CD4-positive, alpha-beta T cell treated with Interferon gamma for 1 hour (primary cell): Measurements from ENCODE around the gene AZGP1.
"Not testable (repeated sequence)": the region's sequence is repeated elsewhere in the genome, so short reads cannot be mapped to it uniquely, and the experiment has no call there.

Source experiments
- DNase-seq: peaks from one replicate; pipeline ENCODE4 v3.0.0-alpha.2; 2020

AZGP1 gene

DNA sequence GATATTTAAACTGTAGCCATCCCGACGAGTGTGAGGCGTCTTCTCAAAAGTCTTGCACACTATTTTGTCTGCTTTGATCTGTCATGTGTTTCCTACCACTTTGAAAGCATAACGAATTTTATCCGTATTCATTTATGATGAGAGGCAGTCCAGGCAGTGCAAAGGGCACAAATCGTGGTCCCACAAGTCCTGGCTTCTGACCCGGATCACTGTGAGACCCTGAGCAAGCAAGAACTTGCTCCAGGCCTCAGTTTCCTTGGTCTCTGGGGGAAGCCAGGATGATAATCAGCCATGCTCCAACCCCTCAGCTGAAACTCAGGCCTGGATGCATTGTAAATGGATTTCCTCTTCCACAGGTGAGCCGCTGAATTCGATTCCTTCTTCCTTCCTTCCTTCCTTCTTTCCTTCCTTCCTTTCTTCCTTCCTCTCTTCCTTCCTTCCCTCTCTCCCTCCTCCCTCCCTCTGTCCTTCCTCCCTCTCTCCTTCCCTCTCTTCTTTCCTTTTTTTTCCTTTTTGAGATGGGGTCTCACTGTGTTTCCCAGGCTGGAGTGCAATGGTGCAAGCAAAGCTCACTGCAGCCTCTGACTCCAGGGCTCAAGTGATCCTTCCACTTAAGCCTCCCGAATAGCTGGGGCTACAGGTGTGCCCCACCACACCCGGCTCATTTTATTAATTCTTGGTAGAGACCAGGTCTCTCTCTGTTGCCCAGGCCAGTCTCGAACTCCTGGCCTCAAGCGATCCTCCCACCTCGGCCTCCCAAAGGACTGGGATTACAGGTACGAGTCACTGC, 21.1 kb upstream of the AZGP1 start:
- DNase-seq, result no peak

DNA sequence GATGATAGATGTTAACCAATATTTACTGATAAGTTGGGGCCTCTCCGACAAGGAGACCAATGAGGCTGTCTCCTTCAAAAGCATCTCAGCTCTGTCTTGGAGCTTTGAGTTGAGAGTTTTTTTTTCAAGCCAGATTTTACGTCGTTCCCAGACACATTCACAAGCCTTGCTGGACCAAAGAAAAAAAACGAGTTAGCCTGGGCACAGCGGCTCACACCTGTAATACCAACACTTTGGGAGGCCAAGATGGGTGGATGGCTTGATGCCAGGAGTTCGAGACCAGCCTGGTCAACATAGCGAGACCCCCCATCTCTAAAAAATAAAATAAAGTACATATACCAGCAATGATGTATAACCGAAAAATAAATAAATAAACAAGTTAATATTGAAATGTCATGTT, 19.0 kb upstream of the AZGP1 start:
- no peak for DNase-seq

DNA sequence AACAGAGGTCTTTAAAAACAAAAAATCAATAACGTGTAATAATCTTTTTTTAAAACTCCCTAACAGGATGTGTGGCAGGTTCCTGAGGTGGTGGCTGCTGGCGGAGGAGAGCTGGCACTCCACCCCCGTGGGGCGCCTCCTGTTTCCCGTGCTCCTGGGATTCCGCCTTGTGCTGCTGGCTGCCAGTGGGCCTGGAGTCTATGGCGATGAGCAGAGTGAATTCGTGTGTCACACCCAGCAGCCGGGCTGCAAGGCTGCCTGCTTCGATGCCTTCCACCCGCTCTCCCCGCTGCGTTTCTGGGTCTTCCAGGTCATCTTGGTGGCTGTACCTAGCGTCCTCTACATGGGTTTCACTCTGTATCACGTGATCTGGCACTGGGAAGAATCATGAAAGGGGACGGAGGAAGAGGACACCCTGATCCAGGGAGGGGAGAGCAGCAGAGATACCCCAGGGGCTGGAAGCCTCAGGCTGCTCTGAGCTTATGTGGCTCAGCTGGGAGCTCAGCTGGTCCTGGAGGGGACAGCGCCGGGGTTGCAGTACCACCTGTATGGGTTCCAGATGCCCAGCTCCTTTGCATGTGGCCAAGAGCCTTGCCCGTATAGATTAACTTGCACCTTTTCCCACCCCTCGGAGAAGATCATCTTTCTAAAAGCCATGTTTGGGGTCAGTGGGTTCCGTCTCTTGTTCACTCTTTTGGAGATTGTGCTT, 16.7 kb upstream of the AZGP1 start:
- DNase-seq, result no peak

DNA sequence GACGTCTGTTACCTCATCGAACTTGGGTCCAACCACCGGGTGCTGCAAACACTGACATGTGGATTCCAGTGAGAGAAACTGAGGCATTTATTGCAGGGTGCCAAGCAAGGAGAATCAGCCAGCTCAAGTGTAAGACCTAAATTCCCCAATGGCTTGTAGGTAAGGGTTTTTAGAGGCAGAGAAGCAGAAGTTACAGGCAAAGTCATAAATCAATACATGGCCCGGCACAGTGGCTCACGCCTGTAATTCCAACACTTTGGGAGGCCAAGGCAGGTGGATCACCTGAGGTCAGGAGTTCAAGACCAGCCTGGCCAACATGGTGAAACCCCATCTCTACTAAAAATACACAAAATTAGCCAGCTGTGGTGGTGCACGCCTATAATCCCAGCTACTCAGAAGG, 15.7 kb upstream of the AZGP1 start:
- not testable (repeated sequence) for DNase-seq

DNA sequence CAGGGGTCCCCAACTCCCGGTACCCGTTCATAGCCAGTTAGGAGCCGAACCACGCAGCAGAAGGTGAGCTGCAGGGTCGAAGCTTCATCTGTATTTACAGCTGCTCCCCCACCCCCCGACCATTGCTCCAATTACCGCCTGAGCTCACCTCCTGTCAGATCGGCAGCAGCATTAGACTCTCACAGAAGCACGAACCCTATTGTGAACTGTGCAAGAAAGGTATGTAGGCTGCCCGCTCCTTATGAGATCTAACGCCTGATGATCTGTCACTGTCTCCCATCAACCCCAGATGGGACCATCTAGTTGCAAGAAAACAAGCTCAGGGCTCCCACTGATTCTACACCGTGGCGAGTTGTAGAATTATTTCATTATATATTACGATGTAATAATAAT, 14.6 kb upstream of the AZGP1 start:
- DNase-seq, result no peak

DNA sequence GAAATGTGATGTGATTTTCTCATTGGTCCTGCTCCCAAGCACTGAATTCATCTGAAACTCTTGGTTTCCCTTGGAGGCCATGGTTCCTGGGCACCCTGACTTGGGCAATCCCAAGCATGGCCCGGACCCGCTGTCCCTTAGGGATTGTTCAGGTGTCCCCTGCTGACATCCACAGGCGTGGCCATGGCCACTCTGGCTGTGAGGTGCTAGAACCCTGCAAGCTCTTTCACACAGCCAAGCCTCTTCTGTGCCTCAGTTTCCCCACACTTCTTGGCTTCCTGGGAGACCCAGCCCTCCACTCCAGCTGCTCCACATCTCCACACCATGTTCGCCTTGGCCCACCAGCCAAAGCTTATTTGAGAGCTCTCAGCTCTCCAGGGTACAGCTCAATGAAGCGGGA, 12.0 kb upstream of the AZGP1 start:
- no peak for DNase-seq

DNA sequence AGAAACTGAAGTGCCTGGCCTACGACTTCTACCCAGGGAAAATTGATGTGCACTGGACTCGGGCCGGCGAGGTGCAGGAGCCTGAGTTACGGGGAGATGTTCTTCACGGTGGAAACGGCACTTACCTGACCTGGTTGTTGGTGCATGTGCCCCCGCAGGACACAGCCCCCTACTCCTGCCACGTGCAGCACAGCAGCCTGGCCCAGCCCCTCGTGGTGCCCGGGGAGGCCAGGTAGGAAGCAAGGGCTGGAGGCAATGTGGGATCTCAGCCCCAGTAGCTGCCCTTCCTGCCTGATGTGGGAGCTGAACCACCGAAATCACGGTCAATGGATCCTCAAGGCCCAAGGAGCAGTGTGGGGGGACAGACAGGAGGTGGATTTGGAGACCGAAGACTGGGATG, 11.5 kb upstream of the AZGP1 start:
- not testable (repeated sequence) for DNase-seq

DNA sequence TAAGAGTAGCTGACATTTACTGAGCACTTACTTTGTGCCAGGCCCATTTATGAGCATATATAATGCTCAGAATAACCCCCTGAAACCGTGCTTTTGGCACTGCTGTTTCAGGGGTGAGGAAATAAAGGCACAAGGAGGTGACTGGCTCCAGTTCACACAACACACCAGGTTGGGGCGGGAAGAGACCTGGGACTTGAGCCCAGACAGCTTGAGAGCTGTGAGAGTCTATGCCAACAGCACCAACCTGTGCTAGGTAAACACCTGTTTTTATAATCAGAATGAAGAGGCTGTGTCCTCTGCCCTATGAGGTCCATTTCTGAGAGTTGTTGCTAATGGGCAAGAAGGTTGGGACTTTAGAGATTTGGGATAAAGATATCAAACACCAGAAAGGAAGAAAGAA, 8.8 kb upstream of the AZGP1 start:
- no peak for DNase-seq

DNA sequence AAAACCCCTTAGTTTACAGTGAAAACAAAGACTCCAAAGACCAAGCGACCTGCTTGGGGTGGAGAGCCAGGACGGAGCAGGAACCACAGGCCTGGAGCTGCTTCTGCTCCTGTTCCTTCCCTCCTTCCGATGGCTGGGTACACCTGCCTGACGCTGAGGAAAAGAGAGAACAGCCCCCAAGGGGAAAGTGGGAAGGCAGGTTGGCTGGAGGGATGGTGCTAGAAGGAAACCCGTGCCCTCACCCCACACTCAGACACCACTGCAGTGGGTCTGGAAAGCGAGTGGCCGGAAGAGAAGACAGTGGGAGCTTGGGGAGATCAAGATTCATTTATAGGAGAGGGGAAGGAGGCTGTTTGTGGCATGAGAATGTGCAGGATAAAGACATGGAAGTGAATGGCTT, 5.2 kb upstream of the AZGP1 start:
- DNase-seq, result not testable (repeated sequence)

DNA sequence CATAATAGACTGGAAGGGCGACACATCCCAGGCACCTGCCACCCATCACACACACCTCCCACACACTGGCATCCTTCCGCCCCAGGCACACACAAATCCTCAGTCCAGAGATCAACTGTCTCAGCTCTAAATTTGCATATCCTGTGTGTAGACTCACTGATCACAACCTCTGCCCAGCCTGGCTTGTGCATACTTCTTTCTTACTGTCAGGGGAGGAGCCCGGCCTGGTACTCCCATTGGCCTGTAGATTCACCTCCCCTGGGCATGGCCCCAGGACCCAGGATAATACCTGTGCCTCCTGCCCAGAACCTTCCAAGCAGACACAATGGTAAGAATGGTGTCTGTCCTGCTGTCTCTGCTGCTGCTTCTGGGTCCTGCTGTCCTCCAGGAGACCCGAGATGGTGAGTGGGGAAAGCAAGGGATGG, 4.6 kb upstream of the AZGP1 start:
- not testable (repeated sequence) for DNase-seq

DNA sequence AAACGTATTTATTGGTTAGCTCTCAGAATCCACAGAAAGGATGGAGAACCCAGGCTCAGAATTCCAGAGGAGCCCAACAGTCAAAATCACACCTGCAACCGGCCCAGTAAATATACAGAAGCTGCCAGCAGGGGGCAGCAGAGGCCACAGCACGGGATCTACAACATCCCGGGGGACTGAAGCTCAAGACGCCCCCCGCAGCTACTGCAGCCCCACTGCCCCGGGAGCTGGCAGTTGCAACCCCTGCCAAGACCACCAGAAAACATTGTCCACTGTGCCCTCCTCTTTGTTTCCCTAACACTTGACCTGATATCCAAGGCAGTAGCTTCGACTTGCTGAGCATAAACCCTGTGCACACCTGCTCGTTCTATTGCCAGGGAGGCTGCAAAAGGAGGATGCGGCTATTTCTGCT, 4.0 kb upstream of the AZGP1 start:
- DNase-seq, result peak; percentile 46

DNA sequence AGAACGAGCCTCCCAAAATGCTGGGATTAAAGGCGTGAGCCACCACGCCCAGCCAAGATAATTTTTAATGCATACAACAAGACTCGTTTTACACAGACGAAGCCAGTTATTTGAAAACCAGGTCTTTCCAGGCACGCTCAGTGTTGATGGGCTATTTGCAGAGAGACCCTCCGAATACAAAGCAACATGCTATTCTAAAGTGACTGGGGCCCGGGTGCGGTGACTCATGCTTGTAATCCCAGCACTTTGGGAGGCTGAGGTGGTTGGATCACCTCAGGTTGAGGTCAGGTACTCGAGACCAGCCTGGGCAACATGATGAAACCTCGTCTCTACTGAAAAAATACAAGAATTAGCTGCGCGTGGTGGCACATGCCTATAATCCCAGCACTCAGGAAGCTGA, 795 bp upstream of the AZGP1 start:
- DNase-seq, result no peak

DNA sequence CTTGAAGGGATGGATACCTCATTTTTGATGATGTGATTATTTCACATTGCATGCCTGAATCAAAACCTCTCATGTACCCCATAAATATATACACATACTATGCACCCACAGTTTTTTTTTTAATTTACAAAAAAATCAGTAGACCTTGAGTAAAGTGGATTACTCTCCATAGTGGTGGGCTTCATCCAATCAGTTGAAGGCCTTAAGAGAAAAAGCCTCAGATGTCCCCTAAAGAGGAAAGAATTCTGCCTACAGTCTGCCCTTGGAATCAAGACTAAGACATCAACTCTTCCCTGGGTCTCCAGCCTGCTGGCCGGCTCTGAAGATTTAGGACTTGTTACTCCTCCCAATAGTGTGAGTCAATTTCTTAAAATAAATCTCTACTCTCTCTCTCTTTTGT, 1.1 kb downstream of the AZGP1 start:
- no peak for DNase-seq

DNA sequence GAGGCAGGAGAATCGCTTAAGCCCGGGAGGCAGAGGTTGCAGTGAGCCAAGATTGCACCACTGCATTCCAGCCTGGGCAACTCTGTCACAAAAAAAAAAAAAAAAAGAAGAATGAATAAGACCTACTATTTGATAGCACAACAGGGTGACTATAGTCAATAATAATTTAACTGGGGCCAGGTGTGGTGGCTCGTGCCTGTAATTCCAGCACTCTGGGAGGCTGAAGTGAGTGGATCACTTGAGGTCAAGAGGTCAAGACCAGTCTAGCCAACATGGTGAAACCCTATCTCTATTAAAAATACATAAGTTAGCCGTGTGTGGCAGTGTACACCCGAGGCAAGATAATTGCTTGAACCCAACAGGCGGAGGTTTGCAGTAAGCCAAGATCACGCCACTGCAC, 2.0 kb downstream of the AZGP1 start:
- not testable (repeated sequence) for DNase-seq

DNA sequence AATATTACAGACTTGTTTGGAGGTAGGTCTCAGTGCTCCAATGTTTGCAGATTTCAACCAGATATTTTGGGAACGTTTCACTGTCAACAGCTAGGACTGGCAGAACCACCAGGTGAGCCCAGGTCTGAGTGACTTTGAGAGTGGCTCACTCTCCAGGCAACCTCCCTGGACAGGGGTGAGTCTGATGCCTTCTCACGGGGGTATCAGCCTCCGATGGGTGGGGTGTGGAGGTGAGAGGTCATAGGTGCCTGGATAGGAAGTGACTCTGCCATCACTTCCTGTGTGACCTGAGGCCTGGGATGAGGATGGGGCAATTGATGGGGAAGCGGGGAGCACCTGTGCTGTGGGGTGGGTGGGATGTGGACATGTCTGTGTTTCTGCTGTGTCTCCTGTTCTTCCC, 4.6 kb downstream of the AZGP1 start:
- DNase-seq, result no peak

DNA sequence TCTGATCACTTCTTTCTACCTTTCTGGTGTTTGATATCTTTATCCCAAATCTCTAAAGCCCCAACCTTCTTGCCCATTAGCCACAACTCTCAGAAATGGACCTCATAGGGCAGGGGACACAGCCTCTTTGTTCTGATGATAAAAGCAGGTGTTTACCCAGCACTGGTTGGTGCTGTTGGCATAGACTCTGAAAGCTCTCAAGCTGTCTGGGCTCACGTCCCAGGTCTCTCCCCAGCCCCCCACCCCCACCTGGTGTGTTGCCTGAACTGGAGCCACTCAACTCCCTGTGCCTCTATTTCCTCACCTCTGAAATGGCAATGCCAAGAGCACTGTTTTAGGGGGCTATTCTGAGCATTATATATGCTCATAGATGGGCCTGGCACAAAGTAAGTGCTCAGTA, 6.0 kb downstream of the AZGP1 start:
- DNase-seq, result not testable (repeated sequence)

DNA sequence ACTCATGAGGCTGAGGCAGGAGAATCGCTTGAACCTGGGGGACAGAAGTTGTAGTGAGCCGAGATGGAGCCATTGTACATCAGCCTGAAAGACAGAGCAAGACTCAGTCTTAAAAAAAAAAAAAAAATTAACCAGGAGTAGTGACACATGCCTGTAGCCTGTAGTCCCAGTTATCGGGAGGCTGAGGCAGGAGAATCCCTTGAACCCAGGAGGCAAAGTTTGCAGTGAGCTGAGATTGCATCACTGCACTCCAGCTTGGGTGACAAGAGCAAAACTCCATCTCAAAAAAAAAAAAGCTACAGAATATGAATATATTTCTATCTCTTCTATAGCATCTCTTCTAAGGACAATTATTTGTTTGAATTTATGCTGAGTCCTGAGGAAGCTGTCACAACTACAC, 6.5 kb downstream of the AZGP1 start:
- DNase-seq, result no peak

DNA sequence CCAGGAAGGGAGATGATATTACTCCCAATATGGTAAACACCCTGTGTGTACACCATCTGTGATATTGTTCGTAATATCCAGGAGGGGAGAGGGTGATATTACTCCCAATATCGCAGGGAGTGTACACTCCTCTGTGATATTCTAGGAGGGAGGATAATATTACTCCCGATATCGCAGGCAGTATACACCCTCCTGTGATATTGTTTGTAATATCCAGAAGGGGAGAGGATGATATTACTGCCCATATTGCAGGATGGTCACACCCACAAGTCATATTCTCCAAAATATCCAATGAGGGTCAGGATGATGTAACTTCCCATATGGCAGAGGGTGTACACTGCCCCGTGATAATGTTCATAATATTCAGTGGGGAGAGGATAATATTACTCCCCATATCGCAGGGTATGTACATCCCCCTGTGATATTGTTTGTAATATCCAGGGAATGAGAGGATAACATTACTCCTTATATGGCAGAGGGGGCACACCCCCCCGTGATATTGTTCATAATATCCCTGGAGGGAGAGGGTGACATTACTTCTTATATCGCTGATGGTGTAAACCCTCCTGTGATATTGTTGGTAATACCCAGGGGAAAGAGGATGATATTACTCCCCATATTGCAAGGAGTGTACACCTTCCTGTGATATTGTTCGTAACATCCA, 17.1 kb downstream of the AZGP1 start:
- no peak for DNase-seq

DNA sequence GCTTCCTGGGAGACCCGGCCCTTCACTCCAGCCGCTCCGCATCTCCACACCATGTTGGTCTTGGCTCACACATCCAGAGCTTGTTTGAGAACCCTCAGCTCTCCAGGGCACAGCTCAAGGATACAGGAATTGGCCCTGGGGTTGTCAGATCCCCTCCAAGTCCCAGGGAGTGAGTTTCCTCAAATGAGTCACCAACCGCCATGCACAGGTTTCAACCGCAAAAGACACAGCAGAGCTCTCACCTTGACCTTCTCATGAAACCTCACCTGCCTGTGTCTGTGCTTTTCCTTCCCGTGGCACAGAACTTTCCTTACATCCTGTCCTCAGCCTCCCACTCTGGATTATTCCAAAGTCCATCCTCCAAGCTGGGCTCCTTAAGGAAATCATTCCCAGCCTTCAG, 20.6 kb downstream of the AZGP1 start:
- no peak for DNase-seq

DNA sequence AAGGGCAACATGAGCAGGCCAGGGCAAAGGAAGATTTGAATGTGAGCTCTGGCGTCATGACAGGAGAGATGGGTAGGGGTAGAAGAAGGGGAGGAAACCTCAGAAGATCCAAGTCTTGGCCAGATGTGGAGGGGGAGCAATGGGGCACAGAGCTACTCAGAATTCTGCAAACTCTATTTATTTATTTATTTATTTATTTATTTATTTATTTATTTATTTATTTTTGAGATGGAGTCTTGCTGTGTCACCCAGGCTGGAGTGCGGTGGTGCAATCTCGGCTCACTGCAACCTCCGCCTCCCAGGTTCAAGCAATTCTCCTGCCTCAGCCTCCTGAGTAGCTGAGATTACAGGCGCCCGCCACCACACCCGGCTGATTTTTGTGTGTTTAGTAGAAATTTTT, 21.2 kb downstream of the AZGP1 start:
- not testable (repeated sequence) for DNase-seq

DNA sequence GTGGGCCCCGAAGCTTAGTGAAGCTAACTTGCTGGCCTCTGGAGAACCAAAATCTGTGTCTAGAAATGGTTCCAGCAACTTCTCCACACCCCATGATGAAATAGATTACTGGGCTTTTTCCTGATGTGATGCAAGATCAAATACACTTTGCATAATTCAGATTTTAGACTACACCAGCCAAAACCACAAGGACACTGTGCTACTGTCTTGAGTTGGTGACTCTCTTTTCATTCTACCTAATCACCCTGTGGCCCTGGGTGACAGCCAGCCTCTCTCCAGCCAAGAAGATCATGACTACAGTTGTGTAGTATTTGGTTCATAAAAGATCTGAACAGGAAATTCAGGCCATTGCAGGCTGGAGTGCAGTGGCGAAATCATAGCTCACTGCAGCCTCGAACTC, 22.2 kb downstream of the AZGP1 start:
- DNase-seq, result peak; percentile 6

DNA sequence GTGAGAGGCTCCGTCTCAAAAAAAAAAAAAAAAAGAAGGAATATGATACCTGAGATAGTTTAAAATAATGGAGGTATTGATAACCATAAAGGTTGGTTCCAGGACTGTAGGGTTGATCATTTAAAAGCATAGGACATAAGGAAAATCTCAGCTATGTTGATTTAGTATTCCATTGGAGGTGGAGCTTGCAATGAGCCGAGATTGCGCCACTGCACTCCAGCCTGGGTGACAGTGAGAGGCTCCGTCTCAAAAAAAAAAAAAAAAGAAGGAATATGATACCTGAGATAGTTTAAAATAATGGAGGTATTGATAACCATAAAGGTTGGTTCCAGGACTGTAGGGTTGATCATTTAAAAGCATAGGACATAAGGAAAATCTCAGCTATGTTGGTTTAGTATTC, 23.2 kb downstream of the AZGP1 start:
- DNase-seq, result not testable (repeated sequence)

DNA sequence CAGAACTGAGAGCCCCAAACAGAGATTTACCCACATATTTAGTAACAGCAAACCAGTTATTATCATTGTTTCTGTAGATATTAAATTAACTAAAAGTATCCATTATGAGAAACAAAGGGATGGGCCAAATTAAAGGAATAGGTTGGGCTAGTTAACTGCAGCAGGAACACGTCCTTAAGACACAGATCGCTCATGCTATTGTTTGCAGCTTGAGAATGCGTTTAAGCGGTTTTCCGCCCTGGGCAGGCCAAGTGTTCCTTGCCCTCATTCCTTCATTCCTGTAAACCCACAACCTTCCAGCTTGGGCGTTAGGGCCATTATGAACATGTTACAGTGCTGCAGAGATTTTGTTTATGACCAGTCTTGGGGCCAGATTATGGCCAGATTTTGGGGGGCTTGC, 25.0 kb downstream of the AZGP1 start:
- not testable (repeated sequence) for DNase-seq

DNA sequence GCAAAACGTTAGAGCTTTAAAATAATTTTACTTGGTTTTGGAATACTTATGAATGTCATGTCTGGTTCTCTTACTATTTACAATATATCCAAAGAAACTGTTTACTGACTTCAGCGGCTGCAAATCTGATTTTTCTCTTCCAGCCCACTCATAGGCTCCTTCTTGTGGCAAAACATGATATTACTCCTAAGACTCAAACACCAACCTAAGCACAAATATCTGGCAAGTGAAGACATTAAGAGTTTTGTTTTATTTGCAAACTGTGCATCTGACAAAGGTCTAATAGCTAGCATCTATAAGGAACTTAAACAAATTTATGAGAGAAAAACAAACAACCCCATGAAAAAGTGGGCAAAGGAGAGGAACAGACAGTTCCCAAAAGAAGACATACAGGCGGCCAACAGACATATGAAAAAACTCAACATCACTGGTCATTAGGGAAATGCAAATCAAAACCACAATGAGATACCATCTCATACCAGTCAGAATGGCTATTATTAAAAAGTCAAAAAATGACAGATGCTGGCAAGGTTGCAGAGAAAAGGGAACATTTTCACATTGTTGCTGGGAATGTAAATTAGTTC, 26.1 kb downstream of the AZGP1 start:
- DNase-seq, result no peak
